Activated naive CD4-positive, alpha-beta T cell treated with anti-CD3 and anti-CD28 coated beads, Interleukin-2, amount 10 ng/mL, durations not matched to agents 7 days and 5 days (primary cell): ENCODE measurements around the gene CRB3.

Experiments used
- CTCF ChIA-PET: fragments of 350-600 bp; sonication (Branson Sonifier 250); formaldehyde crosslinking; loops from one replicate; lab custom pipeline; 2021; ENCODE audit warnings: antibody characterized with exemption; lab: Charles Lee
- DNase-seq: peaks from one replicate; pipeline ENCODE4 v3.0.0-alpha.2; 2020
- H3K27ac Mint-ChIP-seq: one replicate; pipeline ENCODE4 v1.8.0; 2021; ENCODE audit warnings: mild to moderate bottlenecking, moderate library complexity, mixed read lengths
- H3K27me3 Mint-ChIP-seq: one replicate; pipeline ENCODE4 v1.8.0; 2021; ENCODE audit warnings: mild to moderate bottlenecking, mixed read lengths
- H3K36me3 Mint-ChIP-seq: one replicate; pipeline ENCODE4 v1.8.0; 2021; ENCODE audit warnings: mixed read lengths
- H3K4me1 Mint-ChIP-seq: one replicate; pipeline ENCODE4 v1.8.0; 2021; ENCODE audit warnings: mixed read lengths
- H3K4me3 Mint-ChIP-seq: one replicate; pipeline ENCODE4 v1.8.0; 2021; ENCODE audit warnings: mild to moderate bottlenecking, moderate library complexity, mixed read lengths
- H3K9me3 Mint-ChIP-seq: one replicate; pipeline ENCODE4 v1.8.0; 2021; ENCODE audit warnings: mixed read lengths

Gene CRB3

DNA sequence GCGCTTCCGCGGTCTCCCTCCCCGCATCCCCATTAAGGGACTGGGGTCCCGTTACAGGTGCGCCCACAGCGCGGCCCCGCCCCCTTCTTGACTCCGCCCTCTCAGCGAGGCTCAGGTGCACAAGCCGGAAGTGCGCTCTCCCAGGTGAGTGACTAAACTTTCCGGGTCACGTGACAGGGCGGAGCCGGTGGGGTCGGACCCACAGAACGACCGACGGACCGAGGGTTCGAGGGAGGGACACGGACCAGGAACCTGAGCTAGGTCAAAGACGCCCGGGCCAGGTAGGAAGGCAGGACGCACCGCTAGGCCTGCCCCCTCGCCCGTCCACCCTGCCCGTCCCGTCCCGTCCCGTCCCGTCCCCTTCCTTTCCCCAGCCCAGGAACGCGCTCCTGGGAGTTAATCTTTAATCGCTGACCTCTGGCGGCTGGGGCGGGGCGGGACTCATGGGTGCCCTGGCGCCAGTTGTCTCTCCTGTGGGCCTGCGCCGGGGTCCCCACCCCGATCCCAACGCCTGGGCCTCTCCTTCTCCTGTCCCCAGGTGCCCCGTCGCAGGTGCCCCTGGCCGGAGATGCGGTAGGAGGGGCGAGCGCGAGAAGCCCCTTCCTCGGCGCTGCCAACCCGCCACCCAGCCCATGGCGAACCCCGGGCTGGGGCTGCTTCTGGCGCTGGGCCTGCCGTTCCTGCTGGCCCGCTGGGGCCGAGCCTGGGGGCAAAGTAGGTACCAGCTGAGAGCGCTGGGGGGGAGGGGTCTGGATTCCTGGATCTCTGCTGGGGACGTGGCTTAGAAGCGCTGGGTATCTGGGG lies at the start of gene CRB3:
CRB3 (plus strand) TSS at position 202 of the 804 bp plus-strand sequence; CDS start at position 633, 431 bp downstream.
- peak; percentile 60 for DNase-seq
- peak within 1 kb of the TSS; percentile 37 for H3K4me3 Mint-ChIP-seq
- no peaks in the 10 kb centered on the region for H3K9me3 Mint-ChIP-seq
- CTCF ChIA-PET: no interaction called here
- peaks cover 14% of the 10 kb centered on the region for H3K27me3 Mint-ChIP-seq
- no peak within 1 kb of the TSS for H3K27ac Mint-ChIP-seq
- H3K4me1 Mint-ChIP-seq: peaks cover 25% of the 10 kb centered on the region
- H3K36me3 Mint-ChIP-seq: peaks cover 14% of the 10 kb centered on the region

DNA sequence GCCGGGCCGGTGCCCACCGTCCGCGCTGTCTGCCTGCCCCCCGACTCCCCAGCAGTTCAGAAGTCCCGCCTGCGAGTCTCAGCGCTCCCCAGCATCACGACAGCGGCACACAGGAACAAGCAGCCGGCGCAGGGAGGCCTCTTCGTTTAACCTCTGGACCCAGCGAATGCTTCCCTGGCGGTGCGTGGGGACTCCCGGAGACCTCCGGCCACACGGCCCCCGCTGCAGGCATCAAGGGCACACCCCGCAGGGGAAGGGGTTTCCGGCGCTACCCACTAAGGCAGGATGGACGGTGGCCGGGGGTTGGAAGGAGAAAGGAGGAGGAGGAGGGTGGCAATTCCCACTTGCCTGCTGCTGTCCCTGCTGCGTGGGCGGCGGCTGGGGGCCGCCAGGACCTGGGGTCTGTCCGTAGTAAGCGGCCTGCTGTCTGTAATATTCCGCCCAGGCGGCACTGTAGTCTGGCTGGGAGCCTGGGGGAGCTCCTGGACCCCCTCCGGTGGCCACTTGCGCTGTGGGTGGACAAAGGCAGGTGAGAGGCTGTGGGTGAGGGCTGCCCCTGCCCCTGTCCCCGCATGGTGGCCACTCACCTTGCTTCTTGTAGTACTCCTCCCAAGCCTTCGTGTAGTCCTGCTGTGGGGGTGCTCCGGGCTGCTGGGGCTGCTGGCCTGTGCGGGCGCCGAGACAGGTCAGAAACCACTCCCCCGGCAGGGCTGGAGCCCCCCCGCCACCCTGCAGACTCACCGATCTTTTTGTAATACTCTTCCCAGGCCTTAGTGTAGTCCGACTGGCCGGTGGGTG lies 49.1 kb upstream of the CRB3 start:
- Mint-ChIP-seq H3K9me3 (no peaks in the 10 kb centered on the region), H3K4me3 (no peak overlapping the region), H3K27ac (no peak overlapping the region), H3K27me3 (no peaks in the 10 kb centered on the region), H3K36me3 (peaks cover 26% of the 10 kb centered on the region), H3K4me1 (no peaks in the 10 kb centered on the region)
- CTCF ChIA-PET: no interaction called here
- DNase-seq: no peak

GRCh38 chr19:6415591-6416190 lies 48.4 kb upstream of the CRB3 start:
- no peaks in the 10 kb centered on the region for H3K4me1 Mint-ChIP-seq
- no peaks in the 10 kb centered on the region for H3K27me3 Mint-ChIP-seq
- CTCF ChIA-PET: no interaction called here
- no peaks in the 10 kb centered on the region for H3K9me3 Mint-ChIP-seq
- H3K36me3 Mint-ChIP-seq: peaks cover 33% of the 10 kb centered on the region
- H3K4me3 Mint-ChIP-seq: no peak overlapping the region
- H3K27ac Mint-ChIP-seq: no peak overlapping the region
- no peak for DNase-seq

- Mint-ChIP-seq H3K27me3 (no peaks in the 10 kb centered on the region), H3K27ac (no peak overlapping the region), H3K36me3 (peaks cover 37% of the 10 kb centered on the region), H3K4me1 (peaks cover 1% of the 10 kb centered on the region), H3K9me3 (no peaks in the 10 kb centered on the region), H3K4me3 (no peak overlapping the region)
- CTCF ChIA-PET: no interaction called here
- DNase-seq: no peak
Measured at GRCh38 chr19:6416658-6417405, 47.2 kb upstream of the CRB3 start.

- Mint-ChIP-seq H3K27ac (no peak overlapping the region), H3K9me3 (no peaks in the 10 kb centered on the region), H3K4me1 (peaks cover 12% of the 10 kb centered on the region), H3K27me3 (no peaks in the 10 kb centered on the region), H3K4me3 (no peak overlapping the region), H3K36me3 (peaks cover 41% of the 10 kb centered on the region)
- CTCF ChIA-PET: no interaction called here
- no peak for DNase-seq
Measured at GRCh38 chr19:6417713-6418561, 46.1 kb upstream of the CRB3 start.

DNA sequence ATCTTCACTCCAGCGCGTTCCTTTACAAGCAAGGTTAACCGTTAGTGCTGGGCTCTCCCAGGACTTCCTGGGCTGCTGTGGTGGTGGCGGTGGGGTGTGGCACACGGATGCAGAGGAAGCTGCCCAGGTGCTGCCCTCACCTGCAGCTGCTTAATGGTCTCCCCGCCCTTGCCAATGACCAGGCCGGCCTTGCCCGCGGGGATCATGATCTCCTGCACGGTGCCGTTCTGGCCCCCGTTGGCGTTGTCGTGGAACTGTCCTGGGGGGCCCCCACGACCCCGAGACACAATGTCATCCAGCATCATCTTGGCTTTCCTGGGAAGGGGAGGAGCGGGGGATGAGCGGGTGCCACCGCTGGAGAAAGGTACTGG lies 45.5 kb upstream of the CRB3 start:
- no peaks in the 10 kb centered on the region for H3K9me3 Mint-ChIP-seq
- H3K4me3 Mint-ChIP-seq: no peak overlapping the region
- no peak for DNase-seq
- H3K36me3 Mint-ChIP-seq: peaks cover 45% of the 10 kb centered on the region
- CTCF ChIA-PET: no interaction called here
- peaks cover 18% of the 10 kb centered on the region for H3K4me1 Mint-ChIP-seq
- H3K27ac Mint-ChIP-seq: no peak overlapping the region
- H3K27me3 Mint-ChIP-seq: no peaks in the 10 kb centered on the region

- CTCF ChIA-PET: no interaction called here
- H3K27ac Mint-ChIP-seq: no peak overlapping the region
Measured at GRCh38 chr19:6421075-6422014, 42.7 kb upstream of the CRB3 start.

GRCh38 chr19:6423499-6424194 lies 40.4 kb upstream of the CRB3 start:
- peak overlapping the region; percentile 83 for H3K4me3 Mint-ChIP-seq
- H3K9me3 Mint-ChIP-seq: peaks cover 3% of the 10 kb centered on the region
- CTCF ChIA-PET: no interaction called here
- H3K27me3 Mint-ChIP-seq: no peaks in the 10 kb centered on the region
- DNase-seq: peak; percentile 64
- peaks cover 27% of the 10 kb centered on the region for H3K36me3 Mint-ChIP-seq
- H3K27ac Mint-ChIP-seq: peak overlapping the region; percentile 83
- peaks cover 35% of the 10 kb centered on the region for H3K4me1 Mint-ChIP-seq

More at GRCh38 chr19:6421075-6422014, 42.7 kb upstream of the CRB3 start:
- H3K4me3 Mint-ChIP-seq: no peak overlapping the region
- H3K27me3 Mint-ChIP-seq: no peaks in the 10 kb centered on the region
- H3K4me1 Mint-ChIP-seq: peaks cover 34% of the 10 kb centered on the region
- no peak for DNase-seq
- peaks cover 31% of the 10 kb centered on the region for H3K36me3 Mint-ChIP-seq
- H3K9me3 Mint-ChIP-seq: peaks cover 3% of the 10 kb centered on the region

- Mint-ChIP-seq H3K4me3 (peak within 1 kb of the TSS; percentile 83), H3K27me3 (peaks cover 3% of the 10 kb centered on the region), H3K27ac (peak within 1 kb of the TSS; percentile 88), H3K36me3 (peaks cover 24% of the 10 kb centered on the region), H3K4me1 (peaks cover 37% of the 10 kb centered on the region), H3K9me3 (peaks cover 3% of the 10 kb centered on the region)
- peak; percentile 52 for DNase-seq
- CTCF ChIA-PET: no interaction called here
Measured at GRCh38 chr19:6424195-6424938, 39.7 kb upstream of the CRB3 start, which contains the start of gene KHSRP. TSS of gene KHSRP (minus strand) at chr19:6424811. CDS start at chr19:6424701, 110 bp downstream.

DNA sequence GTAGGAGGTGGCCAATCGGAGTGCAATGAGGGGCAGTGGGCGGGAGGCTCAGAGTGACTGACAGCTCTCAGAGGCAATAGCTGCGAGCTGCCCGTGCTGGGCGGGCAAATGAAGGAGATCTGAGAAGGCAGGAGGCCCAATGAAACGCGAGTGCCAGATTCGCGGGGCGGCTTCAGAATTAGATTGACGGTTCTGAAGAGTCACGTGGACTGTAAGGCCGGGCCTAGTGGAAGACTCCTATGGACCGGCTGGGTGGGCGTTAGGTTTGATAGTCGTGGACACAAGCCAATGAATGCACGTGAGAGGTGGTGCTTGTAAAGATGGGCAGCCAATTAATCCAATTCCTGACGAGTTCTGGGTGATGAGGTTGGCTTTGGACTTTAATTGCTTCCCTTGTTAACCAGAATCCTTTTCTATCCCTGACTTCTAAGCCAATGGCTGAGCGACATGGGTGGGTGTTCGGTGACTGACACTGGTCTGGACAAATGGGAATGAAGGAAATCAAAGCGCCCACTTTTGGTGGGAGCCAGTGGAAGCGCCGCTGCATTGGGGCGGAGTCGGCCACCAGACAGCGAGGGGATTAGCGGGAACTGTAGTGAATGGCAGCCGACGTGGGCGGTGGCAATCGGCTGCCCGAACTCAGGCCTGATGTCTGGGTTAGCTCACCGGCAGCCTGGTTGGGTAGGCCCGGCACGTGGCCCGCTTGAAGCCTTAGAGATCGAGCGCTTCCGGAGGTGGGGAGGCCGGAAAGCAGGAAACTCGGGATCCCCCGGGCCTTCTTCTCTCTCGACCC lies 38.9 kb upstream of the CRB3 start:
- peak overlapping the region; percentile 69 for H3K4me3 Mint-ChIP-seq
- H3K9me3 Mint-ChIP-seq: peaks cover 3% of the 10 kb centered on the region
- peaks cover 42% of the 10 kb centered on the region for H3K4me1 Mint-ChIP-seq
- H3K27me3 Mint-ChIP-seq: peaks cover 7% of the 10 kb centered on the region
- peak overlapping the region; percentile 88 for H3K27ac Mint-ChIP-seq
- CTCF ChIA-PET: interaction anchor here (1.0 to 1.6 kb wide), 2 partner anchors 18 to 80 kb away, joined by 3 to 5 read pairs; no protein-coding TSS in a partner anchor
- H3K36me3 Mint-ChIP-seq: peaks cover 20% of the 10 kb centered on the region
- DNase-seq: peak; percentile 100
